GM19455 (cell line): ENCODE measurements around the gene CORO6.

ENCODE experiments used
- ATAC-seq: cut with Tn5 transposase; IDR thresholded peaks from one replicate; pipeline ENCODE4 v1.9.1; 2021; ENCODE audit not compliant: unreplicated experiment

Gene CORO6

GRCh38 chr17:29633886-29634285 is 11.2 kb upstream of the CORO6 start:
- ATAC-seq = no peak

- ATAC-seq = no peak
These were observed 8.0 kb upstream of the CORO6 start for GRCh38 chr17:29630630-29631193.

- no peak for ATAC-seq
These were observed 7.1 kb upstream of the CORO6 start for GRCh38 chr17:29629839-29630238.

GRCh38 chr17:29628644-29629043 is 5.9 kb upstream of the CORO6 start:
- ATAC-seq = no peak

- ATAC-seq = no peak
These were observed 5.2 kb upstream of the CORO6 start for GRCh38 chr17:29627951-29628350.

- ATAC-seq = no peak
These were observed 2.5 kb upstream of the CORO6 start for GRCh38 chr17:29625037-29625750.

- ATAC-seq = no peak
These were observed 1.9 kb upstream of the CORO6 start for GRCh38 chr17:29624586-29624985.

GRCh38 chr17:29623283-29623647 is 553 bp upstream of the CORO6 start:
- ATAC-seq = no peak

- ATAC-seq = no peak
These were observed 939 bp downstream of the CORO6 start for GRCh38 chr17:29621751-29622194.

GRCh38 chr17:29620779-29621500 is 1.8 kb downstream of the CORO6 start:
- no peak for ATAC-seq

GRCh38 chr17:29620271-29620670 is 2.4 kb downstream of the CORO6 start:
- no peak for ATAC-seq

GRCh38 chr17:29619251-29619650 is 3.5 kb downstream of the CORO6 start:
- no peak for ATAC-seq

- no peak for ATAC-seq
These were observed 4.2 kb downstream of the CORO6 start for GRCh38 chr17:29618272-29619065.

GRCh38 chr17:29617481-29618271 is 5.0 kb downstream of the CORO6 start:
- no peak for ATAC-seq

GRCh38 chr17:29617125-29617480 is 5.6 kb downstream of the CORO6 start:
- ATAC-seq = peak; percentile 34

- no peak for ATAC-seq
These were observed 6.2 kb downstream of the CORO6 start for GRCh38 chr17:29616300-29617048.

GRCh38 chr17:29615492-29616299 is 7.0 kb downstream of the CORO6 start:
- ATAC-seq = peak; percentile 58

GRCh38 chr17:29615048-29615385 is 7.7 kb downstream of the CORO6 start:
- ATAC-seq = no peak

GRCh38 chr17:29614349-29615047 is 8.2 kb downstream of the CORO6 start:
- ATAC-seq = no peak
